OCI-LY7 (cell line): Measurements from ENCODE around the gene SLC35F4. TPM values are rescaled to one million over a fixed set of nuclear protein-coding genes. Genes with fewer than 3 reads are reported as not detected.
"Not testable (repeated sequence)": the region's sequence is repeated elsewhere in the genome, so short reads cannot be mapped to it uniquely, and the experiment has no call there.

Source experiments
- BruUV-seq: library from RNA; stranded (reverse); fragments of 400-500 nt; replicated peaks from 2 replicates; lab custom pipeline; 2021; lab: Mats Ljungman, UMichigan
- CTCF ChIA-PET: fragments of 300-600 bp; sonication (Branson Sonifier 250); formaldehyde crosslinking; loops from one replicate; lab custom pipeline; 2022; ENCODE audit warnings: antibody characterized with exemption; ENCODE audit not compliant: unreplicated experiment; lab: Charles Lee
- POLR2A ChIA-PET: fragments of 300-600 bp; sonication (Branson Sonifier 250); formaldehyde crosslinking; loops from one replicate; lab custom pipeline; 2022; ENCODE audit warnings: antibody characterized with exemption; lab: Charles Lee
- DNase-seq: peaks from one replicate; pipeline ENCODE4 v3.0.0-alpha.2; 2015; ENCODE audit warnings: low spot score
- H2AFZ ChIP-seq: fragments of 200-600 bp; sonication (generic), shearing (Covaris generic); 2 replicates; pipeline ENCODE4 v1.6.1; 2014; ENCODE audit warnings: mild to moderate bottlenecking, antibody characterized with exemption, low read length, moderate library complexity
- H3K27ac ChIP-seq: fragments of 200-600 bp; sonication (generic); 2 replicates; pipeline ENCODE4 v1.5.1; 2014; ENCODE audit warnings: mixed run types, low read depth, mild to moderate bottlenecking, moderate library complexity, low read length, inconsistent platforms; ENCODE audit not compliant: poor library complexity, severe bottlenecking
- H3K36me3 ChIP-seq: fragments of 200-600 bp; sonication (generic); 2 replicates; pipeline ENCODE4 v1.6.1; 2014; ENCODE audit warnings: mild to moderate bottlenecking, antibody characterized with exemption, low read length, moderate library complexity, mixed read lengths; ENCODE audit not compliant: insufficient read depth
- H3K4me1 ChIP-seq: fragments of 200-600 bp; sonication (generic); 2 replicates; pipeline ENCODE4 v1.5.1; 2014; ENCODE audit warnings: mild to moderate bottlenecking, low read length; ENCODE audit not compliant: insufficient read depth, poor library complexity, severe bottlenecking
- H3K4me2 ChIP-seq: fragments of 200-600 bp; sonication (generic); 2 replicates; pipeline ENCODE4 v1.6.1; 2014; ENCODE audit warnings: mild to moderate bottlenecking, low read length
- H3K4me3 ChIP-seq: fragments of 200-600 bp; sonication (generic); 2 replicates; pipeline ENCODE4 v1.5.1; 2014; ENCODE audit warnings: mild to moderate bottlenecking, low read depth, low read length; ENCODE audit not compliant: poor library complexity, severe bottlenecking
- H3K79me2 ChIP-seq: fragments of 200-600 bp; sonication (generic); 2 replicates; pipeline ENCODE4 v1.6.1; 2016; ENCODE audit warnings: low read depth, mild to moderate bottlenecking, low read length, moderate library complexity, mixed read lengths; ENCODE audit not compliant: insufficient read depth
- H3K9me2 ChIP-seq: fragments of 200-600 bp; sonication (generic); 2 replicates; pipeline ENCODE4 v1.6.1; 2016; ENCODE audit warnings: mild to moderate bottlenecking, low read length, mixed read lengths; ENCODE audit not compliant: insufficient read depth
- H3K9me3 ChIP-seq: fragments of 200-600 bp; sonication (generic); 2 replicates; pipeline ENCODE4 v1.6.1; 2014; ENCODE audit warnings: mild to moderate bottlenecking, mixed run types, low read length, mixed read lengths
- H4K20me1 ChIP-seq: fragments of 200-600 bp; sonication (generic); 2 replicates; pipeline ENCODE4 v1.6.1; 2014; ENCODE audit warnings: mild to moderate bottlenecking, antibody characterized with exemption, low read length, moderate library complexity, mixed read lengths; ENCODE audit not compliant: insufficient read depth
- EZH2phosphoT487 ChIP-seq: fragments of 200-600 bp; sonication (generic); IDR thresholded peaks from 2 replicates; pipeline ENCODE4 v1.6.1; 2018; ENCODE audit warnings: low read depth, borderline replicate concordance, mild to moderate bottlenecking, mixed run types, antibody characterized with exemption, low read length, moderate library complexity, mixed read lengths
- intact Hi-C: fragments of 100-400 bp; cut with micrococcal nuclease; formaldehyde crosslinking; loops from one replicate; pipeline ENCODE4 v1.10.0; 2022; ENCODE audit not compliant: unreplicated experiment
- total RNA-seq, 2 experiments: library from RNA; depleted of rRNA in 1 of 2; stranded (reverse); fragments of >200 nt in 1 of 2; shearing (Covaris generic) in 1 of 2; gene quantifications; 2 replicates each; pipeline ENCODE4 v1.2.3, GENCODE V29; 2014 to 2022
- TF ChIP-seq, protein P1 (sequence below): fragments of 200-600 bp; sonication (generic); conservative IDR thresholded peaks from 2 replicates; pipeline ENCODE4 v1.5.1; 2014; ENCODE audit warnings: mild to moderate bottlenecking, antibody characterized with exemption, low read length, moderate library complexity, mixed read lengths

The SLC35F4 gene
- total RNA-seq, 2 experiments from 2014 or later, result not detected

DNA sequence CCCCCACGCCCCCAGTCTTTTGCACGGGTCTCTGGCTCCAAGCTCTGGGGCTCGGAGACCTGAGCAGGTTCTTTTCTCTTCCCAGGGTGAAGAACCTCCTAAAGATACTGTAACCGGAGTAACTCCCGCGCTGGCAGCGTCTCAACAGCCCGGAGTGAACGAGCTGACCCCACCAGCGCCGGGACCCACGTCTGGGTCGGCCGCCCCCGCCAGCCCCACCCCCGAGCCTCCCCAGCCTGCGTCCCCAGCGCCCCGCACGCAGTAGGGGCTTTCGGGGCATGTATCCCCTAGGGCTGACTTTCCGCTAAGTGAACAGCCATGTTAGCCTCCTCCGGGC is 858 bp downstream of the SLC35F4 start:
- ChIA-PET POLR2A (no interaction called here), CTCF (no interaction called here)
- no peak overlapping the region for H3K27ac ChIP-seq
- intact Hi-C loops, result no loop called here
- H3K9me2 ChIP-seq, result no peaks in the 10 kb centered on the region
- no peak overlapping the region for H2AFZ ChIP-seq
- no peaks in the 10 kb centered on the region for H3K4me1 ChIP-seq
- BruUV-seq, result no TSS peak
- no peak for DNase-seq
- no peak overlapping the region for H3K4me2 ChIP-seq
- H3K9me3 ChIP-seq, result no peaks in the 10 kb centered on the region
- H4K20me1 ChIP-seq, result no peaks in the 10 kb centered on the region
- no peak for TF ChIP-seq EZH2phosphoT487
- TF ChIP-seq, protein P1, sequence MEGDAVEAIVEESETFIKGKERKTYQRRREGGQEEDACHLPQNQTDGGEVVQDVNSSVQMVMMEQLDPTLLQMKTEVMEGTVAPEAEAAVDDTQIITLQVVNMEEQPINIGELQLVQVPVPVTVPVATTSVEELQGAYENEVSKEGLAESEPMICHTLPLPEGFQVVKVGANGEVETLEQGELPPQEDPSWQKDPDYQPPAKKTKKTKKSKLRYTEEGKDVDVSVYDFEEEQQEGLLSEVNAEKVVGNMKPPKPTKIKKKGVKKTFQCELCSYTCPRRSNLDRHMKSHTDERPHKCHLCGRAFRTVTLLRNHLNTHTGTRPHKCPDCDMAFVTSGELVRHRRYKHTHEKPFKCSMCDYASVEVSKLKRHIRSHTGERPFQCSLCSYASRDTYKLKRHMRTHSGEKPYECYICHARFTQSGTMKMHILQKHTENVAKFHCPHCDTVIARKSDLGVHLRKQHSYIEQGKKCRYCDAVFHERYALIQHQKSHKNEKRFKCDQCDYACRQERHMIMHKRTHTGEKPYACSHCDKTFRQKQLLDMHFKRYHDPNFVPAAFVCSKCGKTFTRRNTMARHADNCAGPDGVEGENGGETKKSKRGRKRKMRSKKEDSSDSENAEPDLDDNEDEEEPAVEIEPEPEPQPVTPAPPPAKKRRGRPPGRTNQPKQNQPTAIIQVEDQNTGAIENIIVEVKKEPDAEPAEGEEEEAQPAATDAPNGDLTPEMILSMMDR, result no peak
- H3K4me3 ChIP-seq, result no peak overlapping the region
- H3K79me2 ChIP-seq, result no peaks in the 10 kb centered on the region
- H3K36me3 ChIP-seq, result no peaks in the 10 kb centered on the region

DNA sequence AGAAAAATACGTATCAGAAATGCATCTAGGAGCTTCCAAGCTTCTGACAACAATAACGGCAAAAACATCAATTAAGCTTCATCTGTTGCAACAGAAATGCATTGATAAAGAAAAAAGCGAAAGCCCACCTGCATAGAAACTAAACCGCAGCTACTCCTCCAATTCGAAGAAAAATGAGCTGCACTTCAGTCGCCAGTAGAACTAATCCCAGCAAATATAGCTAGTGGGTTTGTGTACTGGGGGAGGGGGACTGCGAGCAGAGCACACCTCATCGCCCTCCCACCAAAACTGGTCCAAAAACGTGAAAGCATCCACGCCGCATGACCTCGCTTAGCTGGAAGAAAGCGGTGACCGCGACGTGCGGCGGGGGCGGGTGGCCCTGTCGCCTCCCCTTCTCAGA is 1.2 kb downstream of the SLC35F4 start:
- ChIA-PET CTCF (no interaction called here), POLR2A (no interaction called here)
- H2AFZ ChIP-seq, result no peak overlapping the region
- TF ChIP-seq, protein P1, result no peak
- no peak for TF ChIP-seq EZH2phosphoT487
- intact Hi-C loops, result no loop called here
- H3K9me2 ChIP-seq, result no peaks in the 10 kb centered on the region
- no peaks in the 10 kb centered on the region for H3K36me3 ChIP-seq
- no peak overlapping the region for H3K4me2 ChIP-seq
- H4K20me1 ChIP-seq, result no peaks in the 10 kb centered on the region
- H3K4me1 ChIP-seq, result no peaks in the 10 kb centered on the region
- H3K27ac ChIP-seq, result no peak overlapping the region
- DNase-seq, result no peak
- no peaks in the 10 kb centered on the region for H3K9me3 ChIP-seq
- H3K4me3 ChIP-seq, result no peak overlapping the region
- H3K79me2 ChIP-seq, result no peaks in the 10 kb centered on the region
- no TSS peak for BruUV-seq

DNA sequence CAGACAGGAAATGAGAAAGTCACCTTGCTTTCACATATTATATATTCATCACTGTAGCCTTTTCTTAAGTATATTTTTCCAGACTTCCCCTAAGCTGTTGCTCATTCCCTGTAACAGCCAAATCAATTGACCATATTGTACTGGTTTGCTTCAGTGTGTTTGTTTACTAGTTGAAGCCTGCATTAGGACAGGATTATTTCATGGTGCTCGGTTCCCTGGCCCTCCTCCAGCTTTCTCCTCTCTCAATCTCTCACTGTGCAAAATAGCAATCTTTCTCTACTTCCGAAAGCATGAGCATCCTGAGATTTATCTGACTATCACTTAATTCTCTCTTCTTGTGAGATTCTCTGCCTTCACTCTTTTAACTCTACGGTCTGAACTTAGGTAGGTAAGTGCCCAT is 2.4 kb downstream of the SLC35F4 start:
- no peaks in the 10 kb centered on the region for H3K9me3 ChIP-seq
- no peaks in the 10 kb centered on the region for H3K36me3 ChIP-seq
- no peak overlapping the region for H3K27ac ChIP-seq
- intact Hi-C loops, result no loop called here
- TF ChIP-seq, protein P1, result no peak
- TF ChIP-seq EZH2phosphoT487, result no peak
- no peak overlapping the region for H3K4me2 ChIP-seq
- ChIA-PET POLR2A (no interaction called here), CTCF (no interaction called here)
- no peak overlapping the region for H3K4me3 ChIP-seq
- no peaks in the 10 kb centered on the region for H3K9me2 ChIP-seq
- no peak for DNase-seq
- H4K20me1 ChIP-seq, result no peaks in the 10 kb centered on the region
- H3K79me2 ChIP-seq, result no peaks in the 10 kb centered on the region
- H2AFZ ChIP-seq, result no peak overlapping the region
- BruUV-seq, result no TSS peak
- no peaks in the 10 kb centered on the region for H3K4me1 ChIP-seq

DNA sequence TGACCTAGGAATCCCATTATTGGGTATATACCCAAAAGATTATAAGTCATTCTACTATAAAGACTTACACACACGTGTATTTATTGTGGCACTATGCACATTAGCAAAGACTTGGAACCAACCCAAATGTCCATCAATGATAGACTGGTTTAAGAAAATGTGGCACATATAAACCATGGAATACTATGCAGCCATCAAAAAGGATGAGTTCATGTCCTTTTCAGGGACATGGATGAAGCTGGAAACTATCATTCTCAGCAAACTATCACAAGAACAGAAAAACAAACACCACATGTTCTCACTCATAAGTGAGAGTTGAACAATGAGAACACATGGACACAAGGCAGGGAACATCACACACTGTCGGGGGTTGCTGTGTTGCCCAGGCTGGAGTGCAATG is 10.2 kb downstream of the SLC35F4 start:
- H3K4me2 ChIP-seq, H2AFZ ChIP-seq, intact Hi-C loops, H3K9me2 ChIP-seq, H3K4me1 ChIP-seq, DNase-seq, H3K36me3 ChIP-seq, BruUV-seq, H3K4me3 ChIP-seq, H3K27ac ChIP-seq, CTCF ChIA-PET, H3K9me3 ChIP-seq, H4K20me1 ChIP-seq, POLR2A ChIA-PET, H3K79me2 ChIP-seq: not testable (repeated sequence)
